NCI-H2227 treated with DMSO at 0.1 percent for 48 hours (cell line): ENCODE measurements around the gene MMP15.
"Not testable (repeated sequence)": the region's sequence is repeated elsewhere in the genome, so short reads cannot be mapped to it uniquely, and the experiment has no call there.

Source experiments
- DNase-seq: peaks from one replicate; lab custom pipeline; 2025; lab: John Stamatoyannopoulos, UW

MMP15 gene

GRCh38 chr16:58025351-58026138, at the start of gene MMP15:
TSS of gene MMP15 (plus strand) at chr16:58025754. CDS start at chr16:58026351, 597 bp downstream.
- peak; percentile 62 for DNase-seq

DNA sequence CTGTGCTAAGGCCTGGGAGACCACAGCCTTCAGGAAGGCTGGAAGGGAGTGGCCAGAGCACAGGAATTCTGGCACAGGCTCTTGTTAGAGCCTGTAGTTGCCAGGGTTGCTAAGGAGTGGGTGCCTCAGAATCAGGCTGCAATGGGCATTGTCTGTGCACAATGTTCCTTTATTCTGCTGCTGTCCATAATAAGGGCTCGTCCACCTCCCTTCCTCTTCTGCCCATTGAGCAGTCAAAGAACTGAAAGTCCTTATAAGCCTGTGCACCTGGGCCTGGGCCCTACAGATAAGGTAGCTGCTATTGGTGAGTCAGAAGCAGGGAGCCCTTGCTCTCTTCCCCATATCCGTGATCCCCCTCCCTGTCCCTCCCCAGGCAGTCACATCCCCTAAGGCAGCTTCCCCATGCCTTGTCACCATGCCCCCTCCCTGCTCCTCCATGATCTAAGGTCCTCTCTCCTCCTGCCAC, 49.2 kb upstream of the MMP15 start:
- DNase-seq = no peak

DNA sequence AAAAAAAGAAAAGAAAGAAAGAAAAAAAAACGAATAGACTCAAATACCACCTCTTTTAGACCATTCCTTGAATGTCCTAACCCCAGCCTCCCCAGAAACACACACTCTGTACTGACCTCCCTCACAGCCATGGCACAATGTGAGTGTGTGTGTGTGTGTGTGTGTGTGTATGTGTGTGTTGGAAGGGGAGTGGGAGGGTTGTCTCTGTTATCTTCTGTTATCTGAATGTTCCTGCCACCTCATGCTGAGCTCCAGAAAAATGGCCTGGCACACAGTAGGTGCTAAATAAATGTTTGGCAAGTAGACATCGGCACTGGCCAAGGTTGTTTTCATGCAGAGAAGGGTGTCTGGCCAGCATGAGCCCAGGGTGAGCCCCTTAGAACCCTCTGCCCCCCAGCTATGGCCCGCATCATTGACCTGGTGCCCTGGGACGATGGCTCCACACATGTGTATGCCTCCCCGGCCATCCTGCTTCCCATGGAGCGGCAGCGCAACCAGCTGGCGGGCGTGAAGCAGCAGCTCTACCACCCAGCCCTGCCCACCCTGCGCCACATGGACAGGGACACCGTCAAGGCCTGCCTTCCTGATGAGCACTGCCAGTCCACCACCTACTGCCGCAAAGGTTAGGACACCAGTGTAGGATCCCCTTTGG, 48.0 kb upstream of the MMP15 start:
- DNase-seq = no peak

- not testable (repeated sequence) for DNase-seq
These were observed 47.5 kb upstream of the MMP15 start for GRCh38 chr16:57978070-57978465.

GRCh38 chr16:57979006-57979585, 46.5 kb upstream of the MMP15 start:
- no peak for DNase-seq

DNA sequence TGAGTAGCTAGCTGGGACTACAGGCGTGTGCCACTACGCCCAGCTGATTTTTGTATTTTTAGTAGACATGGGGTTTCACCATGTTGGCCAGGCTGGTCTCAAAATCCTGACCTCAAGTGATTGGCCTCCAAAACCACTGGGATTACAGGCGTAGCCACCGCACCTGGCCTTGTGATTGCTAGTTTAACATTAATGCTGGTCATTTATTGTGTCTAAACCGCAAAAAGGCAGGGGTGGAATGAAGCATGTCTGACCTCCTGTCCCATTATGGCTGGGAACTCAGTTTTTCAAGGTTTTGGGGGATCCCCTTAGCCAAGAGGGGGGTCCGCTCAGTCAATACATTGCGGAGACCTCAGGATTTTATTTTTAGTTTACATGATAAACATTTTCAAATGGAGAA, 43.9 kb upstream of the MMP15 start:
- DNase-seq = no peak

- no peak for DNase-seq
These were observed 43.2 kb upstream of the MMP15 start for GRCh38 chr16:57982385-57982784.

GRCh38 chr16:57984443-57985203, 40.9 kb upstream of the MMP15 start:
- DNase-seq = peak; percentile 74

DNA sequence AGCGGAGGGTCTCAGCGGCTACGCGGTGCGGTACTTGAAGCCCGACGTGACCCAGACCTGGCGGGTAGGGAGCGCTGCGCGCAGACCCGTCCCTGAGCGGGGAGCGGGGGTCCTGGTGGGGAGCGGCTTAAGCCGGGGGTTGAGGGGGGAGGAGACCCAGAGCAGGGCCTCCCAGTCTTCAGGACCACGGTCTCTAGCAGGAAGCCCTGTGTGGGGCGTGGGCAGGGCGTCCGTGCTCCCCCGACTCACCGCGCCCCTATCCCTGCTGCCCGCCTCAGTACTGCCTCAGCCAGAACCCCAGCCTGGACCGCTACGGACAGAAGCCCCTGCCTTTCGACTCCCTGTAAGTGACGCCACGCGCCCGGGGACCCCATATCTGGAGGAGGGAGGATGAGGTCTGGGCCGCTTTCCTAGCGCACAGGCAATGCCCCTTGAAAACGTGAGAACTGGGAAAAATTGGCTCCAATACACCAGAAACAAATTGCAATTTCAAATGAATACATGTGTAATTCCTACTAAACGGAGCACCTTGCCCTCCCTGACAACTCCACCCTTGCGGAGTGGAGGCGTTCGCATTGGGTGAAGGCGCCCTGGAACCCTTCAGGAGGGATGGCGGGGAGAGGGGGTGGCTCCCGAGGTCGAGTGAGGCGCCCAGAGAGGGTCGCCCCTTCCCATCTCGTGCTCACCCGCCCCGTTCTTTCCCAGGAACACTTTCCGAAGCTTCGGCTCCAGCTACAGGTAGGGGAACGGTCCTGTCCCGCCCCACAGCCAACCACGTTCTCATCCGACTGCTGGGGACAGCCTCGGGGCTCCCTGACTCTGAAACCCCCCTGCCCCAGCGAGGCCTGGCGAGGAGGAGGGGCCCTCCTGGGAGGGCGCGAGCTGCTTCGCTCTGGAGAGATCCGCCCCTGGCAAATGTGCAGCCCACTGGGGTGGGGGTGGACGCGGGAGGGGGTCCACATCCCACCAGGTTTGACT, 40.1 kb upstream of the MMP15 start:
- DNase-seq = peak; percentile 65

DNA sequence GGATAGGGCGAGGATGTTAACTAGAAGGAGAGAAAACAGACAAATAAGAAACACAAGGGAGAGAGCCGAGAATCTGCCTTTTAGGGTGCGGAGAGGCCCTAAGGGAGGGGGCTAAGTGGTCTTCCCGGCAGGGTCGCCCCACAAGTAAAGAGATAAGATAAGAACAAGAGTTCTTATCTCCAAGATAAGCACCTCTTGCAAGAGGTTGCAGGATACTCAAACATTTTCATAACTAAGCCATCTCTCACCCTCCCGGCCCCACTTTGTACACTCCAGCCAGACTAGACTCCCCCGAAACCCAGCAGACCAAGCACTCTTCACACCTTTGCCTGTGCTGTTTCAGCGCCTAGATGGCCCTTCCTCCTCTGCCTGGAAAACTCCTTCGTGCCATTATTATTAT, 39.4 kb upstream of the MMP15 start:
- no peak for DNase-seq

GRCh38 chr16:57987441-57988177, 37.9 kb upstream of the MMP15 start:
- DNase-seq = no peak

GRCh38 chr16:57988929-57989328, 36.6 kb upstream of the MMP15 start:
- no peak for DNase-seq

GRCh38 chr16:57991551-57992059, 33.9 kb upstream of the MMP15 start:
- DNase-seq = no peak

DNA sequence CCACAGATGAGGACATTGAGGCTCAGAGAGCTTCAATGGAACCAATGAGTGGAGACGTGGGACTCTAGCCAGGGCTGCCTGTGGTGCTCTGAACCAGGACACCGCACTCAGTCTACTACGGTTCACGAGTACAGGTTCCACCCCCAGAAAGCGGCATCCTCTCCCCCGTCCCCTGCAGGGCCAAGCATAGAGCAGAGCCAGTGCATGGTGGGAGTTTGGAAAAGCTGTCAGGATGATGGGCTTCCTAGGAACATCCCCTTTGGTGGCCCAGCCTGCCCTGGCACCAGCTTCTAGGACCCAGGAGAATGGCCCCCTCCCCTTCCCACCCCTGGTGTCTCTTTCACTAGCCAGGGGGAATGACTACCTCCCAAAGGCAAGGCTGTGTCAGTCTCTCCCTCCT, 33.5 kb upstream of the MMP15 start:
- no peak for DNase-seq

DNA sequence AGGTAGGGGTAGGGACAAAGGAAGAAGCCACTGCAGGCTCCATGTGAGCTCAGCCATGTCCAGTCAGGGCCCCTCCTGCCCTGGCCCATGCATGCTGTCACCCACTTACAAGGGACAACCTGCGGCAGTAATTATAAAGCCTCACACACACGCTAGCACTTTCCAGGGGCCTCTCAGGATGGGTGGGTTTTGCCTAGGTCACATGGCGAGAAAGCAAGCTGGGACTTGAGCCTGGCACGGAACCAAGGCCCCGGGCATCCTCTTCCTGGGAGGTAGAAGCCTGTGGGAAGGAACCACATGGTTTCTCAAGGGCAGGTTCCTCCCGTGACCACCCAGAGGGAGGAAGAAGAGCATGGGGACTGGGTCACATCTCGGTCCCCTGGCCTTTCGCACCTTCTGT, 32.1 kb upstream of the MMP15 start:
- DNase-seq = no peak

- DNase-seq = no peak
These were observed 31.7 kb upstream of the MMP15 start for GRCh38 chr16:57993897-57994296.

- DNase-seq = no peak
These were observed 31.2 kb upstream of the MMP15 start for GRCh38 chr16:57994361-57994760.

DNA sequence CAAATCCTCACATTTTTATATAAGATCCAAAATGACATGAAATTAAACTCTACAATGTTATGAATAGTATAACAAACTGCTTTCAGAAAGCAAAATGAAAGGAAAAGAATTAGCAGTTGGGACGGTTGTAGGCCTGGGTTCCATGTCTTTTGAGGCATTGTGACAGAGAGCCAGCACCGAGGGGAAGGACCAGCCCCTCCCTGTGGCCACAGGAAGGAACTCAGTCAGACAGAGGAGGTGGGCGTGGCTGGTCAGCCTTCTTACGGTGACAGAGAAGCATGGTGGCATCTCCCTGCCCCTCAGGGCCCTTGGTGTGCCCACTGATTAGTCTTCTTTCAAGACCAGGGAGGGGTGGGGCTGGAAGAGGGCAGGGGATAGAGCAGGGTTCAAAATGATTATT, 30.8 kb upstream of the MMP15 start:
- DNase-seq = peak; percentile 25

GRCh38 chr16:57995721-57996405, 29.7 kb upstream of the MMP15 start:
- no peak for DNase-seq
